ENCODE measurements around the gene TGM1.
"Not testable (repeated sequence)": the region's sequence is repeated elsewhere in the genome, so short reads cannot be mapped to it uniquely, and the experiment has no call there.

The TGM1 gene

GRCh38 chr14:24252289-24253124 lies 10.5 kb downstream of the TGM1 start:
- DNase-seq: no peak

GRCh38 chr14:24251880-24252288 lies 11.1 kb downstream of the TGM1 start:
- DNase-seq: no peak

- DNase-seq: no peak
Measured at GRCh38 chr14:24250354-24250753, 12.6 kb downstream of the TGM1 start.

GRCh38 chr14:24249230-24250021 lies 13.6 kb downstream of the TGM1 start:
- DNase-seq: no peak

GRCh38 chr14:24247422-24247821 lies 15.6 kb downstream of the TGM1 start:
- DNase-seq: no peak

- no peak for DNase-seq
Measured at GRCh38 chr14:24246765-24247212, 16.2 kb downstream of the TGM1 start.

GRCh38 chr14:24245350-24245749 lies 17.6 kb downstream of the TGM1 start:
- not testable (repeated sequence) for DNase-seq

GRCh38 chr14:24243336-24243836 lies 19.6 kb downstream of the TGM1 start:
- DNase-seq: no peak

- peak; percentile 87 to 96 for DNase-seq
Measured at GRCh38 chr14:24241829-24242443, 21.0 kb downstream of the TGM1 start.

GRCh38 chr14:24240110-24240918 lies 22.7 kb downstream of the TGM1 start:
- no peak for DNase-seq

GRCh38 chr14:24238527-24239037 lies 24.4 kb downstream of the TGM1 start:
- no peak for DNase-seq

GRCh38 chr14:24238123-24238522 lies 24.9 kb downstream of the TGM1 start:
- no peak for DNase-seq

- DNase-seq: no peak
Measured at GRCh38 chr14:24237463-24237955, 25.5 kb downstream of the TGM1 start.

- DNase-seq: no peak
Measured at GRCh38 chr14:24236689-24237462, 26.1 kb downstream of the TGM1 start.

- no peak for DNase-seq
Measured at GRCh38 chr14:24235804-24236688, 26.9 kb downstream of the TGM1 start.

- DNase-seq: no peak
Measured at GRCh38 chr14:24234095-24235005, 28.6 kb downstream of the TGM1 start.

- DNase-seq: peak in 1 of 2 experiments; percentile 20
Measured at GRCh38 chr14:24233538-24233866, 29.5 kb downstream of the TGM1 start.

GRCh38 chr14:24232645-24233537 lies 30.1 kb downstream of the TGM1 start, which contains the start of gene GMPR2:
Gene GMPR2, plus strand, starts transcription at chr14:24232929. Its CDS starts 325 bp downstream, at chr14:24233254.
- DNase-seq: peak in 1 of 2 experiments; percentile 95
